ENCODE data around the gene GNG11. TPM values are rescaled to one million over a fixed set of nuclear protein-coding genes. Genes with fewer than 3 reads are reported as not detected.

GNG11 gene
- total RNA-seq: not detected

- no peaks in the 10 kb centered on the region for H3K4me1 Mint-ChIP-seq
- H3K9me3 Mint-ChIP-seq: no peaks in the 10 kb centered on the region
- ATAC-seq (replicated peaks): peak; percentile 77
- peak within 1 kb of the TSS; percentile 33 for H3K4me3 Mint-ChIP-seq
- no peak within 1 kb of the TSS for H3K27ac Mint-ChIP-seq
- H3K36me3 Mint-ChIP-seq (ENCODE audit: low read depth): no peaks in the 10 kb centered on the region
- H3K27me3 Mint-ChIP-seq: peaks cover 33% of the 10 kb centered on the region
These were observed at the start of gene GNG11 for GRCh38 chr7:93921607-93922566. TSS of gene GNG11 (plus strand) at chr7:93921735. CDS start at chr7:93922138, 403 bp downstream.

- peaks cover 4% of the 10 kb centered on the region for H3K9me3 Mint-ChIP-seq
- no peaks in the 10 kb centered on the region for H3K36me3 Mint-ChIP-seq (ENCODE audit: low read depth)
- no peak for ATAC-seq (replicated peaks)
- peaks cover 3% of the 10 kb centered on the region for H3K27me3 Mint-ChIP-seq
- no peaks in the 10 kb centered on the region for H3K4me1 Mint-ChIP-seq
- no peak overlapping the region for H3K27ac Mint-ChIP-seq
- H3K4me3 Mint-ChIP-seq: no peak overlapping the region
These were observed 47.4 kb upstream of the GNG11 start for GRCh38 chr7:93873998-93874574.

- ATAC-seq (replicated peaks): no peak
- H3K4me1 Mint-ChIP-seq: no peaks in the 10 kb centered on the region
- H3K36me3 Mint-ChIP-seq (ENCODE audit: low read depth): no peaks in the 10 kb centered on the region
- H3K4me3 Mint-ChIP-seq: no peak overlapping the region
- peaks cover 9% of the 10 kb centered on the region for H3K9me3 Mint-ChIP-seq
- H3K27ac Mint-ChIP-seq: no peak overlapping the region
- H3K27me3 Mint-ChIP-seq: peaks cover 6% of the 10 kb centered on the region
These were observed 43.8 kb upstream of the GNG11 start for GRCh38 chr7:93877742-93878141.

GRCh38 chr7:93879356-93879755, 42.2 kb upstream of the GNG11 start:
- ATAC-seq (replicated peaks): no peak
- Mint-ChIP-seq H3K36me3 (ENCODE audit: low read depth) (no peaks in the 10 kb centered on the region), H3K4me1 (no peaks in the 10 kb centered on the region), H3K4me3 (no peak overlapping the region), H3K9me3 (peaks cover 4% of the 10 kb centered on the region), H3K27me3 (peaks cover 6% of the 10 kb centered on the region), H3K27ac (no peak overlapping the region)

GRCh38 chr7:93882468-93882867, 39.1 kb upstream of the GNG11 start:
- Mint-ChIP-seq H3K4me1 (no peaks in the 10 kb centered on the region), H3K27me3 (peaks cover 11% of the 10 kb centered on the region), H3K4me3 (no peak overlapping the region), H3K36me3 (ENCODE audit: low read depth) (no peaks in the 10 kb centered on the region), H3K27ac (no peak overlapping the region), H3K9me3 (peaks cover 4% of the 10 kb centered on the region)
- no peak for ATAC-seq (replicated peaks)

- Mint-ChIP-seq H3K27ac (no peak overlapping the region), H3K36me3 (ENCODE audit: low read depth) (no peaks in the 10 kb centered on the region), H3K9me3 (peaks cover 4% of the 10 kb centered on the region), H3K27me3 (peaks cover 16% of the 10 kb centered on the region), H3K4me1 (no peaks in the 10 kb centered on the region), H3K4me3 (no peak overlapping the region)
- no peak for ATAC-seq (replicated peaks)
These were observed 38.2 kb upstream of the GNG11 start for GRCh38 chr7:93883078-93883916.

GRCh38 chr7:93883917-93884345, 37.6 kb upstream of the GNG11 start:
- Mint-ChIP-seq H3K4me1 (no peaks in the 10 kb centered on the region), H3K36me3 (ENCODE audit: low read depth) (no peaks in the 10 kb centered on the region), H3K27ac (no peak overlapping the region), H3K27me3 (peaks cover 19% of the 10 kb centered on the region), H3K9me3 (peaks cover 4% of the 10 kb centered on the region), H3K4me3 (no peak overlapping the region)
- no peak for ATAC-seq (replicated peaks)

- peaks cover 24% of the 10 kb centered on the region for H3K27me3 Mint-ChIP-seq
- H3K4me3 Mint-ChIP-seq: no peak overlapping the region
- H3K36me3 Mint-ChIP-seq (ENCODE audit: low read depth): no peaks in the 10 kb centered on the region
- ATAC-seq (replicated peaks): no peak
- no peak overlapping the region for H3K27ac Mint-ChIP-seq
- H3K9me3 Mint-ChIP-seq: peaks cover 1% of the 10 kb centered on the region
- H3K4me1 Mint-ChIP-seq: no peaks in the 10 kb centered on the region
These were observed 37.0 kb upstream of the GNG11 start for GRCh38 chr7:93884541-93884940.

- no peaks in the 10 kb centered on the region for H3K9me3 Mint-ChIP-seq
- no peak for ATAC-seq (replicated peaks)
- H3K36me3 Mint-ChIP-seq (ENCODE audit: low read depth): no peaks in the 10 kb centered on the region
- H3K27me3 Mint-ChIP-seq: peaks cover 38% of the 10 kb centered on the region
- H3K27ac Mint-ChIP-seq: no peak overlapping the region
- no peaks in the 10 kb centered on the region for H3K4me1 Mint-ChIP-seq
- no peak overlapping the region for H3K4me3 Mint-ChIP-seq
These were observed 32.3 kb upstream of the GNG11 start for GRCh38 chr7:93889261-93889660.

- peaks cover 38% of the 10 kb centered on the region for H3K27me3 Mint-ChIP-seq
- H3K36me3 Mint-ChIP-seq (ENCODE audit: low read depth): no peaks in the 10 kb centered on the region
- H3K4me3 Mint-ChIP-seq: peak overlapping the region; percentile 64
- H3K9me3 Mint-ChIP-seq: no peaks in the 10 kb centered on the region
- H3K27ac Mint-ChIP-seq: no peak overlapping the region
- no peaks in the 10 kb centered on the region for H3K4me1 Mint-ChIP-seq
- ATAC-seq (replicated peaks): no peak
These were observed 31.5 kb upstream of the GNG11 start for GRCh38 chr7:93890041-93890463.

- Mint-ChIP-seq H3K27me3 (peaks cover 38% of the 10 kb centered on the region), H3K4me3 (peak within 1 kb of the TSS; percentile 64), H3K27ac (no peak within 1 kb of the TSS), H3K9me3 (no peaks in the 10 kb centered on the region), H3K36me3 (ENCODE audit: low read depth) (no peaks in the 10 kb centered on the region), H3K4me1 (no peaks in the 10 kb centered on the region)
- peak; percentile 26 for ATAC-seq (replicated peaks)
These were observed 31.0 kb upstream of the GNG11 start, which contains the start of gene TFPI2 for GRCh38 chr7:93890464-93891068. TSS of gene TFPI2 (minus strand) at chr7:93890753. CDS start at chr7:93890678, 75 bp downstream.

GRCh38 chr7:93894426-93894825, 27.1 kb upstream of the GNG11 start:
- Mint-ChIP-seq H3K36me3 (ENCODE audit: low read depth) (no peaks in the 10 kb centered on the region), H3K4me3 (no peak overlapping the region), H3K27ac (no peak overlapping the region), H3K9me3 (no peaks in the 10 kb centered on the region), H3K4me1 (no peaks in the 10 kb centered on the region), H3K27me3 (peaks cover 28% of the 10 kb centered on the region)
- ATAC-seq (replicated peaks): no peak

GRCh38 chr7:93894966-93895640, 26.4 kb upstream of the GNG11 start:
- no peaks in the 10 kb centered on the region for H3K36me3 Mint-ChIP-seq (ENCODE audit: low read depth)
- no peak overlapping the region for H3K27ac Mint-ChIP-seq
- H3K4me1 Mint-ChIP-seq: no peaks in the 10 kb centered on the region
- no peak overlapping the region for H3K4me3 Mint-ChIP-seq
- ATAC-seq (replicated peaks): no peak
- H3K9me3 Mint-ChIP-seq: no peaks in the 10 kb centered on the region
- H3K27me3 Mint-ChIP-seq: peaks cover 24% of the 10 kb centered on the region

Measured in activated T-helper 17 cell treated with anti-CD3 and anti-CD28 coated beads, Interleukin-2, amount 50 U/mL, for 72 hours (primary cell).